Measurements from ENCODE around the gene RTEL1.

Gene RTEL1

GRCh38 chr20:63690003-63690897 is 32.1 kb downstream of the RTEL1 start:
- no peak for FAIRE-seq

- no peak for FAIRE-seq
Observed at GRCh38 chr20:63690898-63691710, 33.0 kb downstream of the RTEL1 start.

GRCh38 chr20:63691711-63692435 is 33.8 kb downstream of the RTEL1 start:
- no peak for FAIRE-seq

DNA sequence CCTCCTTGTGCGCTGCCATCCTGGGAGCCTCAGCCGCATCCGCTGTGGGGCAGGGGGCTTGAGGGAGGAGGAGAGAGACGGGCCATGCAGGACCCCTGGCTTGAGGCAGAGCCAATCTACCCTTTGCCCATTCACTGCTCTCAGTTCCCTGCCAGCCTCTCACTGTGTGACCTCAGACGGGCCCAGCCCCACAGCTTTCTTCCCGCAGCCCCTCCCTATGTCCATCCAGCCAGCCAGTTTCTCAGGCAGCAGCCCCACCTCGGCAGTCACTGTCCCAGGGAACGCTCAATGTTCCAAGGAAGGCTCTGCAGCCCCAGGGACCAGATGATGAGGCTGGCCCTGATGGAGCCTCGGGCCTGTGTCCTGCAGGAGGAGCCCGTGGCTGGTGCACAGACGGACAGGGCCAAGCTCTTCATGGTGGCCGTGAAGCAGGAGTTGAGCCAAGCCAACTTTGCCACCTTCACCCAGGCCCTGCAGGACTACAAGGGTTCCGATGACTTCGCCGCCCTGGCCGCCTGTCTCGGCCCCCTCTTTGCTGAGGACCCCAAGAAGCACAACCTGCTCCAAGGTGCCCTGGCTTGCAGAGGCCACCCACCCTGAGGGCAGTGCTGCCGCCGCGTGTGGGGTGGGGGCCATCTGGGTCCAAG is 34.4 kb downstream of the RTEL1 start:
- FAIRE-seq: no peak

DNA sequence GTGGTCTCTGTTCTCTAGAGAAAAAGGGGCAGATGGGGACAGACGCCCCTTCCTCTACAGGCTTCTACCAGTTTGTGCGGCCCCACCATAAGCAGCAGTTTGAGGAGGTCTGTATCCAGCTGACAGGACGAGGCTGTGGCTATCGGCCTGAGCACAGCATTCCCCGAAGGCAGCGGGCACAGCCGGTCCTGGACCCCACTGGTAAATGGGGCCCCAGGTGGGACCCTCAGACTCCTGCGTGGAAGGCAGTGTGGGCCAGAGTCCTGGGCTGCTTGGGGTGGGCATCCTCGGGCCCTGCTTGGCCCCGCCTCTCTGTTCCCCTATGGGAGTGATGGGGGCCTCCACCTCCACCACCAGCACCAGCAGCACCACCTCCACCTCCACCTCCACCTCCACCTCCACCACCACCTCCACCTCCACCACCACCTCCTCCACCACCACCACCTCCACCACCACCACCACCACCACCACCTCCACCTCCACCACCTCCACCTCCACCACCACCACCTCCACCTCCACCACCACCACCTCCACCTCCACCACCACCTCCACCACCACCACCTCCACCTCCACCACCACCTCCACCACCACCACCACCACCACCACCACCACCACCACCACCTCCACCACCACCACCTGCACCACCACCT is 35.1 kb downstream of the RTEL1 start:
- FAIRE-seq: no peak

DNA sequence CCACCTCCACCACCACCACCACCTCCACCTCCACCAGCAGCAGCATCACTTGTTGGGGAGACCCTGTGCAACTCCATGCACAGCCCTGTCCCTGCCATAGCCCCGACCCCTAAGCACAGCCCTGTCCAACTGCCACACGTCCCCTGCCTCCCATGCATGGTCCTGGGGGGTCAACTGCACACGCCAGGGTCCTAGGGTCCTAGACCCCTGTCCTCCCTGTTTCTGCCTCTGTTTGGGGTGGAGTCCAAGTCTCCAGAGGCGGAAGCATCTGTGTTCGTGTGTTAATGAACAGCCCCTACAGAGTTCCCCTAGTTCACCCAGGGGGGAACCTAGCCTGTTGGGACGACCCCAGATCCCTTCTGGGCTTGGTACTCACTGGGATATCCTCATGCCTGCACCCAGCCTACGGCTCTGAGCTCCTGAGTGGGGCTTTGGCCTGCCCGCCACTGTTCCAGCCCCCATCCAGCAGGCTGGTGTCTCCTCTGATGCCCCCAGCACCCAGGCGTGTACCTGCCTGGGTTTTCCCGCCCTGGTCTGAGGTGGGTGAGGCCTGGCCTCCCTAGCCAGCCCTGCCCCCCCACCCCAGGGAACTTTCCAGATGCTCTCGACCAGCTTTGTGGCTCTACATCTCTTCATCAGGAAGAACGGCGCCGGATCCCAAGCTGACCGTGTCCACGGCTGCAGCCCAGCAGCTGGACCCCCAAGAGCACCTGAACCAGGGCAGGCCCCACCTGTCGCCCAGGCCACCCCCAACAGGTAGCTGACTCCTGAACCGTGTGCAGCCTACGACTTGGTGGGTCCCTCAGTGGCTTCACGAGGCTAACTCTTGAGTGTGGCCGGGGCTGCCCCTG is 35.8 kb downstream of the RTEL1 start:
- no peak for FAIRE-seq

DNA sequence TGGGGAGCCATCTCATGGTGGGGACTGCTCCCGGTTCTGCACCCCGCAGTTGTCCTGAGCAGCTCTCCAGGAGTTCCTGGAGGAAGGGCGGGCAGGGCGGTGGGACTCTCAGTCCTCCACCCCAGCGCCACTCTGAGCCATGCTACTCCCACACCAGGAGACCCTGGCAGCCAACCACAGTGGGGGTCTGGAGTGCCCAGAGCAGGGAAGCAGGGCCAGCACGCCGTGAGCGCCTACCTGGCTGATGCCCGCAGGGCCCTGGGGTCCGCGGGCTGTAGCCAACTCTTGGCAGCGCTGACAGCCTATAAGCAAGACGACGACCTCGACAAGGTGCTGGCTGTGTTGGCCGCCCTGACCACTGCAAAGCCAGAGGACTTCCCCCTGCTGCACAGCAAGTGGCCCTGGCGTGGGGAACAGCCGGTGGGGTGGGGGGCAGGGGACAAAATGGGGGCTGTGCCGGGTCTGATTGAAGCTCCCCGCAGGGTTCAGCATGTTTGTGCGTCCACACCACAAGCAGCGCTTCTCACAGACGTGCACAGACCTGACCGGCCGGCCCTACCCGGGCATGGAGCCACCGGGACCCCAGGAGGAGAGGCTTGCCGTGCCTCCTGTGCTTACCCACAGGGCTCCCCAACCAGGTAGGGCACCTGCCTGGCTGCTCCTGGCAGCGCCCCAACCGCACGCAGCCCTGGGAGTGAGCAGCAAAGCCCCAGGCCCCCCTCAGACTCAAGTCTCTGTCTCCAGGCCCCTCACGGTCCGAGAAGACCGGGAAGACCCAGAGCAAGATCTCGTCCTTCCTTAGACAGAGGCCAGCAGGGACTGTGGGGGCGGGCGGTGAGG is 36.7 kb downstream of the RTEL1 start:
- FAIRE-seq: no peak

DNA sequence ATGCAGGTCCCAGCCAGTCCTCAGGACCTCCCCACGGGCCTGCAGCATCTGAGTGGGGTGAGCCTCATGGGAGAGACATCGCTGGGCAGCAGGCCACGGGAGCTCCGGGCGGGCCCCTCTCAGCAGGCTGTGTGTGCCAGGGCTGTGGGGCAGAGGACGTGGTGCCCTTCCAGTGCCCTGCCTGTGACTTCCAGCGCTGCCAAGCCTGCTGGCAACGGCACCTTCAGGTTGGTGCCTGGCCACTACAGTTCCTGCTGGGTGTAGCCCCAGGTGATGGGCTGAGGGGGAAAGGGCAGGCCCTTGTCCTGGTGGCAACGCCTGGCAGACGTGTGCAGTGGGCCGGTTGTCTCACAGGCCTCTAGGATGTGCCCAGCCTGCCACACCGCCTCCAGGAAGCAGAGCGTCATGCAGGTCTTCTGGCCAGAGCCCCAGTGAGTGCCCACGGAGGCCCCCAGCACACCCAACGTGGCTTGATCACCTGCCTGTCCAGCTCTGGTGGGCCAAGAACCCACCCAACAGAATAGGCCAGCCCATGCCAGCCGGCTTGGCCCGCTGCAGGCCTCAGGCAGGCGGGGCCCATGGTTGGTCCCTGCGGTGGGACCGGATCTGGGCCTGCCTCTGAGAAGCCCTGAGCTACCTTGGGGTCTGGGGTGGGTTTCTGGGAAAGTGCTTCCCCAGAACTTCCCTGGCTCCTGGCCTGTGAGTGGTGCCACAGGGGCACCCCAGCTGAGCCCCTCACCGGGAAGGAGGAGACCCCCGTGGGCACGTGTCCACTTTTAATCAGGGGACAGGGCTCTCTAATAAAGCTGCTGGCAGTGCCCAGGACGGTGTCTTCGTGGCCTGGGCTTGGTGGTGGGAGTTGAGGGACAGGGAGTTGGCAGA is 37.6 kb downstream of the RTEL1 start:
- FAIRE-seq: no peak

DNA sequence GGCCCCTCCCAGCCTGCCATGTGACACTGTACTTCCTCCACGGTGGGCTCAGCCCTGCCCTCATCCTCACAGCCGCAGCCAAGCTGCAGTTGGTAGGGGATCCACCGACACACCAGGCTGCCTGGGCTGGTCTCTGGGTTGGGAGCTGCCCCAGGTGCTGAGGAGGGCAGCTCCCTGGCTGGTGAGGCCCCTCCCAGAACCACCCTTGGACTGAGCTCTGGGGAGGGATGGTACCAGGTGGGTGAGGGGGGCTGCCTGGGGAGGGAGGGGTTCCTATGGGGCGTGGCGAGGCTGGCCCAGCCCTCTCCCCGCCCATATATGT is 38.2 kb downstream of the RTEL1 start:
- no peak for FAIRE-seq

DNA sequence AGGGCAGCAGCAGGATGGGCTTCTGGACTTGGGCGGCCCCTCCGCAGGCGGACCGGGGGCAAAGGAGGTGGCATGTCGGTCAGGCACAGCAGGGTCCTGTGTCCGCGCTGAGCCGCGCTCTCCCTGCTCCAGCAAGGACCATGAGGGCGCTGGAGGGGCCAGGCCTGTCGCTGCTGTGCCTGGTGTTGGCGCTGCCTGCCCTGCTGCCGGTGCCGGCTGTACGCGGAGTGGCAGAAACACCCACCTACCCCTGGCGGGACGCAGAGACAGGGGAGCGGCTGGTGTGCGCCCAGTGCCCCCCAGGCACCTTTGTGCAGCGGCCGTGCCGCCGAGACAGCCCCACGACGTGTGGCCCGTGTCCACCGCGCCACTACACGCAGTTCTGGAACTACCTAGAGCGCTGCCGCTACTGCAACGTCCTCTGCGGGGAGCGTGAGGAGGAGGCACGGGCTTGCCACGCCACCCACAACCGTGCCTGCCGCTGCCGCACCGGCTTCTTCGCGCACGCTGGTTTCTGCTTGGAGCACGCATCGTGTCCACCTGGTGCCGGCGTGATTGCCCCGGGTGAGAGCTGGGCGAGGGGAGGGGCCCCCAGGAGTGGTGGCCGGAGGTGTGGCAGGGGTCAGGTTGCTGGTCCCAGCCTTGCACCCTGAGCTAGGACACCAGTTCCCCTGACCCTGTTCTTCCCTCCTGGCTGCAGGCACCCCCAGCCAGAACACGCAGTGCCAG is 38.7 kb downstream of the RTEL1 start, which contains the start of gene TNFRSF6B:
Gene TNFRSF6B, plus strand, starts transcription at position 25 of the 729 bp plus-strand sequence. Its CDS starts 116 bp downstream, at position 141.
- no peak for FAIRE-seq

GRCh38 chr20:63697357-63697867 is 39.3 kb downstream of the RTEL1 start:
- FAIRE-seq: no peak

GRCh38 chr20:63697868-63698545 is 39.9 kb downstream of the RTEL1 start:
- no peak for FAIRE-seq

DNA sequence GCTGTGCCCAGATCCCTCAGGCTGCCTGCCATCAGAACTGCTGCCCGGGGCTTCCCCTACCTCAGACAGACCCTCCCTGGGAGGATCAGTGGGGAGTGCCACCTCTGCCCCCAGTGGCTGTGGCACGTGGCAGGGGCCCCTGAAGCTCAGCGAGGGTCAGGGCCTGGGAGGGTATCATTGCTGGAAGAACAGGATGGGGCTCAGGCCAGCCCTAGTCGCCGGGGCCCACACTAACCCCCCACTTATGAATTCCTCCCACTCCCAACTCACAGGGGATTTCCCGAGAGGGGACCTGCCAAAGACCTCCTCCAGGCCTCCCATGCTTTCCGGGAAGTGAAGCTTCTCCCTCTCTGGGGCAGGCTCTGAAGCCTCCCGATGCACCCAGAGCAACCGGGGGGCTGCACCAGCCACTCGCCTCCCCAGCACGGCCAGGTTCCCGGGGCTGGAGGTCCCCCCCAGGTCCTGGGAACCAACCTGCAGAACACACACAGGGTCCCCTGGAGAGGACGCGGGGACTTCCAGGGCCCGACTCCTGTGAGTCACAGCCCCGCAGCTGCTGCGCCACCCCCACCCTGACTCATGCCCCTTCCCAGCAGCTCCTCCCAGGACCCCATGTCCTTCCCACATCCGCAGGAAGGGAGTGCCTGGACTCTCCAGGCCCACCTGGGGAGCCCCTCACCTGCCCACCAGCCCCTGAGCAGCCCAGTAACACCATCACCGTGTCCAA is 40.8 kb downstream of the RTEL1 start:
- FAIRE-seq: no peak

DNA sequence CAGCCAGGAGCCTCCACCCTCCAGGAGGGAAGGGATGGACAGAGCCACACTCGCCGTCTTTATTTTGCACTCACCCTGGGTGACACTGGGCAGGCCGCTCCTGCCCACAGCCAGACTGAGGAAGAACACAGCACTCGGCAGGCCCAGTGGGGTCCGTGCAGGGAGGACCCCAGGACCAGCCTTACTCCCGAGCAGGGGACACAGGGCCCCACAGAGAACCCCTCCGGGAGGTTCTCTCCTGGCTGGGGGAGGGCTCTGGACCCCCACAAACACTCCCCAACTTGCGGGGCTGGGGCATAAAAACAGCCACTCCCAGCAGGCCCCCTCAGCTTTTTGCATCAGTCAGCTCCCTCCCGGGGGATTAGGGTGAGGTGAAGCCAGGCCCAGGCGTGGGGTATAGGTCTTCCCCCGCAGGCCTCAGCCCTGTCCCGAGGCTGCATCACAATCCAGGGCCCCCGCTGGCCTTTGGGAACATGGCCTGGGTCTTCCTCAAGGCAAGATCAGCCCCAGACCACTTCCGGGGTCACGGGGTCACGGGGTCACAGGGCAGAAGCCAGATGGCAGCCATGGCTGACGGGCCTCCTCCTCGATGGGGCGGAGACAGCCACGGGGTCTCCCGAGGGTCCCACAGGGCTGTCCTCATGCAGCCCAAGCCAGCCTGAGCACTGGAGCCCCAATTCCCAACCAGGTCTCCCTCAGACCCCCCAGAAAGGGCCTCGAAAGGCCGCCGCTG is 41.5 kb downstream of the RTEL1 start:
- FAIRE-seq: no peak

- no peak for FAIRE-seq
Observed at GRCh38 chr20:63700199-63701050, 42.3 kb downstream of the RTEL1 start.
